ENCODE results near the gene STRA8.
A peak's percentile ranks its signal among the peaks of the same experiment; 100 is the strongest.

STRA8 gene

DNA sequence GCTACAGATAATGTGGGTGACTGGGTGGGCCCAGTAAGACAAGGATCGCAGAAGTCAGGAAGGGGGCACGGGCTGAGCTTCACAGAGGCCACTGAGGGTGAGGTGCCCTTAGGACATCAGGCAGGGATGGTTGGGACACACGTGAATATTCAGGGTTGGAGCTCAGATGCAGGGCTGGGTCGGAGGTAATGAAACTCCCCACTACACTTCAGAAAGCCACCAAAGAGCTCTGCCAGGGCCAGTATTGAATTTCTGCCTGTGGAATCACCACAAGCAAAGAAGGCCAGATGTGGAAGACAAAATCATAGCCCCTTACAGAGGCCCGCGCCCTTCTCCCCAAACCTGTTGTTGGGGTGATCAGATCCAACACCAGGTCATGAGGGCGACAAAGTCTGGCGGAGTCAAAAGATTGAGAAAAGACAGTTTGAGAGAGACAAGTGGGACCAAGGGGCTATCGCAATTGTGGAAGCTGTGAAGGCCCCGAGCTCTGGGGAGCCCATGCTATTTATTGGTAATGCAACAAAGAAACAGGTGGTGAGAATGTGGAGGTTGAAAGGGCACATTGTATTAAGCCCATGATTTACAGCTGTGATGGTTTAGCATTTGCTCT, 42.4 kb downstream of the STRA8 start:
- H3K27me3 ChIP-seq (ENCODE audit: control insufficient read depth in 1 of 2, insufficient read depth in 2 of 2, low read length in 2 of 2), result no peaks in the 10 kb centered on the region
- H3K27ac ChIP-seq (ENCODE audit: low read depth, low read length), result no peak overlapping the region

DNA sequence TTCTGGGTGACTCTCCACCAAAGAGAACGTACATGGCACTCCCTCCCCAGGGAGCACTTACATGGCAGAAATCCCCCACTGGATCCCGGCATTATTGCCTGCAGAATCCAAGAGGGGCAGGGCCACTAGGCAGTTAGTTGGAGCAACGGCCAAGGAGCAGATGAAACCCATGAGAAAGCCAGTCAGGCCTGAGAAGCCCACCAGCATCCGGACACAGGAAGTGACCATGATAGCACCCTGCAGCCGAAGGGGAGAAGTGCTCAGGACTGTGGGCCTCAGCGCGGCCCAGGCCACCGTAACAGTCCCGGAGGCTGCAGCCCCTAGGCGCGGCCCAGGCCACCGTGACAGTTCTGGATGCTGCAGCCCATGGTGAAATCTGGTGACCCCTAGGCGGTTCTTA, 43.5 kb downstream of the STRA8 start:
- no peak overlapping the region for H3K4me3 ChIP-seq (ENCODE audit: low read depth in 1 of 2, low read length in 2 of 2)
- no peak overlapping the region for H3K27ac ChIP-seq (ENCODE audit: low read depth, low read length)
- H3K4me1 ChIP-seq (ENCODE audit: insufficient read depth, low read length), result peaks cover 5% of the 10 kb centered on the region
- H3K27me3 ChIP-seq (ENCODE audit: control insufficient read depth in 1 of 2, insufficient read depth in 2 of 2, low read length in 2 of 2), result no peaks in the 10 kb centered on the region
- no peaks in the 10 kb centered on the region for H3K36me3 ChIP-seq (ENCODE audit: insufficient read depth, low read length)
- H3K9ac ChIP-seq (ENCODE audit: low read length), result no peak overlapping the region
- no peaks in the 10 kb centered on the region for H3K9me3 ChIP-seq (ENCODE audit: low read length)

More for the DNA sequence above, 42.4 kb downstream of the STRA8 start:
- Histone ChIP-seq H3K4me1 (ENCODE audit: insufficient read depth, low read length) (no peaks in the 10 kb centered on the region), H3K36me3 (ENCODE audit: insufficient read depth, low read length) (no peaks in the 10 kb centered on the region), H3K9ac (ENCODE audit: low read length) (no peak overlapping the region), H3K9me3 (ENCODE audit: low read length) (no peaks in the 10 kb centered on the region), H3K4me3 (ENCODE audit: low read depth in 1 of 2, low read length in 2 of 2) (no peak overlapping the region)

DNA sequence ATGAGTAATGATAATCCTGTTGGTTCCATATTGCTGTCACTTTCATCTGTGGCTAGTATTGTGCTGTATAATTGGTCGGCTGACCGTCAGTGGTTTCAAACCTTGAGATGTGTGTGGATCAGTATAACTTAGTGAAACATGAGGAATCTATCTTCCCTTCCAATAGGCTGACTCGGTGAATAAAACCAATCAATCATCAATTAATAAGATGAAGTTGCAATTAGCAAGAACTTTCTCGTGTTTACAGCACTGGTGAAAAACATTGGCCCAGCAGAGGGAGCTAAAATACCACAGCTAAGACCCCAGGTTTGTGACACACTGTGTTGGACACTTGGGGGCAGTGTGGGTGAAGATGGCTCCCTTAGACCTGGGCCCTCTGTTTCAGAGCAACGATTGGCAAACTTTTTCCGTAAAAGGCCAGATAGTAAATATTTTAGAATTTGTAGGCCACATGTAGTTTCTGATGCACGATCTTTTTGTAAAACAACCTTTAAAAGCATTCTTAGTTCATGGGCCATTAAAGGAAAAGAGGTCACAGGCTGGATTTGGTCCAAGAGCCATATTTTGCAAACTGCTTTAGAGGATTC, 47.8 kb downstream of the STRA8 start:
- H3K9ac ChIP-seq (ENCODE audit: low read length), result peak overlapping the region; percentile 16
- no peak overlapping the region for H3K27ac ChIP-seq (ENCODE audit: low read depth, low read length)
- peak overlapping the region in 1 of 2 donors; percentile 36 for H3K4me3 ChIP-seq (ENCODE audit: low read depth in 1 of 2, low read length in 2 of 2)

DNA sequence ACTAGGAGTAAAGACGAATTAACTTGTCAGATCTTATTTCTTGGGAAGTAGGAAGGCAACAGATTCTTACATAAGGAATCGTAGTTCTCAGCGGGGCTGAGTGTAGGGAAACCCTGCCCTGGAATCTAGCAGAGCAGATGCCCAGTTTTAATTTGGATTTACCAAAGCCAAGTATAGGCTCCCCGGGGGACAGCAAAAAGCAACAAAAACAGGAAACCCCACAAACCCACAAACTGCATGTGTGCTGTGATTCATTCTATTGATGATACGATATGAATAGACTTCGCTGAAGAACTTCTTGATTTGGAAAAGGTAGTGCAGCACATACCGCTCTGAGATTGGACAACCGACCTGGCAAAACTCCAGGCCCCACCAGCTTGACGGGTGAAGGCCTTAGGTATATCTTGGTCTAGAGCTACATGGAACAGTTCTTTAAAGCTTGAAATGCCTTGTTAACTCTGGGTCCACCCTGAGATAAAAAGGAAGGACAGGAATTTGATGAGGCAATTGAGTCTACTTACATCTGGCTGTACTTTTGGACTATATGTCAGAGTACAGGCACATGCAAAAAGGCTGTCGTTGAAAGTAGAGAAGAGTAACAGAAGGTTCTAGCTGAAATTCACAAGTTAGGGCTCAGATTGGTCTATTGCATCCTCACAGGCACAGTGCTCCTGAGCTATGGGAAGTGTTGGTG, 49.1 kb downstream of the STRA8 start:
- Histone ChIP-seq H3K4me3 (ENCODE audit: low read depth in 1 of 2, low read length in 2 of 2) (no peak overlapping the region), H3K27me3 (ENCODE audit: control insufficient read depth in 1 of 2, insufficient read depth in 2 of 2, low read length in 2 of 2) (no peaks in the 10 kb centered on the region), H3K9ac (ENCODE audit: low read length) (no peak overlapping the region), H3K27ac (ENCODE audit: low read depth, low read length) (no peak overlapping the region), H3K36me3 (ENCODE audit: insufficient read depth, low read length) (no peaks in the 10 kb centered on the region), H3K4me1 (ENCODE audit: insufficient read depth, low read length) (peaks cover 5% of the 10 kb centered on the region), H3K9me3 (ENCODE audit: low read length) (no peaks in the 10 kb centered on the region)

More for the DNA sequence above, 47.8 kb downstream of the STRA8 start:
- no peaks in the 10 kb centered on the region for H3K9me3 ChIP-seq (ENCODE audit: low read length)
- no peaks in the 10 kb centered on the region for H3K27me3 ChIP-seq (ENCODE audit: control insufficient read depth in 1 of 2, insufficient read depth in 2 of 2, low read length in 2 of 2)
- no peaks in the 10 kb centered on the region for H3K36me3 ChIP-seq (ENCODE audit: insufficient read depth, low read length)
- peaks cover 5% of the 10 kb centered on the region for H3K4me1 ChIP-seq (ENCODE audit: insufficient read depth, low read length)

DNA sequence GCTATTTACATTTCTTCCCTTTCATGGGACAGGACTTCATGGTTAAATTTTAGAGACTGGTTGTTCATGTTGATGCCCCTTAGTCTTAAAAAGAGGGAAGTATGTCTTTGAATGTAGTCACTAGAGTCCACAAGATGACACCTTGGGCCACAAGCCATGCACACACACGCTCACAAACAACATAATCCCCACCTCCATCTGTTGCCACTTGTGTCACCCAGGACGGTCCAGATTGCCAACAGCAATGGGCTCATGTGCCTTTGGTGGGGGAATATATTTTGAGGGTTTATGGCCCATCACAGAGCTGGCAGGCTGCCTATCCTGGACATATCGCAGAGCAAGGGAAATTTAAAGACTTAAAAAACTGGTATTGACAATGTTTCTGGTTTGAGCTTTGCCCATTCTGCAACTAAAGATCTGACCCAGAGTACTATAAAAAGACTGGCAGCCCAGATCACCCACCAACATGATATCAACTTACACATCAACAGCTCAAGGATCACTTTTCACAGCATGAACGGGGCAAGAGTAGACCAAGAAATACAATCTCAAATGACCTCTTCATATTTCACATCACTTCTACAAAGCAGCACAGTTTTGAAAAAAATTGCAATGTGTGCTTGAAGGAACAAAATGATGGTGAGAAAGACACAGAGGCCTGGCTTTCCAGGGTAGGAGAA, 50.5 kb downstream of the STRA8 start:
- no peak overlapping the region for H3K27ac ChIP-seq (ENCODE audit: low read depth, low read length)

DNA sequence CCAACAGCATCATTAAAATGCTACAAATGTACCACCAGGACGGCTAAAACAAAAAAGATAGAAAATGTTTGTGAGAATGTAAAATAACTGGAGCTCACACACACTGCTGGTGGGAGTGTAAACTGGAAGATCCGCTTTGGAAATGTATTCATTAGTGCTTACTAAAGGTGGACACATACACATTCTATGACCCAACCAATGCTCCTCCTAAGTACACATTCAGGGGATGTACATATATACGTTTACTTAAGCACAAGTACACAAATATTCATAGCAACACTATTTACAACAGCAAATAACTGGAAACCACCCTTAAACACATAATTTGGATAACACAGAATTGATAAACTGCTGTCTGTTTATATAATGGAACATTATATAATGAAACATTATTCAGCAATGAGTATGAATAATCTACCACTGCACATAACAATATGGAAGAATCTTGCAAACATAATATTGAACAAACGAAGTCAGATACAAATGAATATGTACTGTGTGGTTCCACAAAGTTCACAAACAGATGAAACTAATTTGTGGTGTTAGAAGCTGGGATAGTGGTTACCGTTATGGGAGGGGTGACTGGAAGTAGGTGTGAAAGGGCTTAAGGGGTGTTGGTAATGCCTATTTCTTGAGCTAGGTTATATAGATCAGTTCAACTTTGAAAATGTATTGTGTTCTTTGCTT, 52.1 kb downstream of the STRA8 start:
- no peaks in the 10 kb centered on the region for H3K27me3 ChIP-seq (ENCODE audit: control insufficient read depth in 1 of 2, insufficient read depth in 2 of 2, low read length in 2 of 2)
- H3K27ac ChIP-seq (ENCODE audit: low read depth, low read length), result no peak overlapping the region
- no peaks in the 10 kb centered on the region for H3K9me3 ChIP-seq (ENCODE audit: low read length)

More for the DNA sequence above, 50.5 kb downstream of the STRA8 start:
- Histone ChIP-seq H3K9me3 (ENCODE audit: low read length) (no peaks in the 10 kb centered on the region), H3K27me3 (ENCODE audit: control insufficient read depth in 1 of 2, insufficient read depth in 2 of 2, low read length in 2 of 2) (no peaks in the 10 kb centered on the region), H3K4me3 (ENCODE audit: low read depth in 1 of 2, low read length in 2 of 2) (no peak overlapping the region), H3K36me3 (ENCODE audit: insufficient read depth, low read length) (no peaks in the 10 kb centered on the region), H3K9ac (ENCODE audit: low read length) (no peak overlapping the region), H3K4me1 (ENCODE audit: insufficient read depth, low read length) (peaks cover 5% of the 10 kb centered on the region)

DNA sequence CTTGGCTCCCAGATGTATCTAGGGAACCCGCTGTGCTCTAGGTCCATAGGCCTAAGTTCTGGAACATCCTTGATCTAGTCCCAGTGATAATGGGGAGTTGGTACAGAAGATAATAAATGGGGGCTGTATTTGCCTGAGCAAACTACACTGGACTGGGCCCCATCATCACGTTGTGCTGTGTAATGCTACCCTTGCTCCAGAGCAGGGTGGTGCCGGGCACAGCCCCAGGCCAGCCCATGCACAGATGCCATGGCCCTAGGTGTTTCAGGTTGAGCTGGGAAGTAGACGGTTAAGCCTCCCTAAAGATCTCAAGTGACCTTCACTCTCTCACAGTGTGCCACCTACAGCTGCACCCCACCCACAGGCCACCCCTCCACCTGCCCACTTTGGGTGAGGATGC, 53.2 kb downstream of the STRA8 start:
- Histone ChIP-seq H3K27me3 (ENCODE audit: control insufficient read depth in 1 of 2, insufficient read depth in 2 of 2, low read length in 2 of 2) (no peaks in the 10 kb centered on the region), H3K9ac (ENCODE audit: low read length) (no peak overlapping the region), H3K9me3 (ENCODE audit: low read length) (no peaks in the 10 kb centered on the region), H3K4me3 (ENCODE audit: low read depth in 1 of 2, low read length in 2 of 2) (no peak overlapping the region), H3K36me3 (ENCODE audit: insufficient read depth, low read length) (no peaks in the 10 kb centered on the region), H3K27ac (ENCODE audit: low read depth, low read length) (no peak overlapping the region), H3K4me1 (ENCODE audit: insufficient read depth, low read length) (peaks cover 2% of the 10 kb centered on the region)

More for the DNA sequence above, 52.1 kb downstream of the STRA8 start:
- no peak overlapping the region for H3K4me3 ChIP-seq (ENCODE audit: low read depth in 1 of 2, low read length in 2 of 2)
- H3K4me1 ChIP-seq (ENCODE audit: insufficient read depth, low read length), result peaks cover 5% of the 10 kb centered on the region
- H3K9ac ChIP-seq (ENCODE audit: low read length), result no peak overlapping the region
- H3K36me3 ChIP-seq (ENCODE audit: insufficient read depth, low read length), result no peaks in the 10 kb centered on the region

DNA sequence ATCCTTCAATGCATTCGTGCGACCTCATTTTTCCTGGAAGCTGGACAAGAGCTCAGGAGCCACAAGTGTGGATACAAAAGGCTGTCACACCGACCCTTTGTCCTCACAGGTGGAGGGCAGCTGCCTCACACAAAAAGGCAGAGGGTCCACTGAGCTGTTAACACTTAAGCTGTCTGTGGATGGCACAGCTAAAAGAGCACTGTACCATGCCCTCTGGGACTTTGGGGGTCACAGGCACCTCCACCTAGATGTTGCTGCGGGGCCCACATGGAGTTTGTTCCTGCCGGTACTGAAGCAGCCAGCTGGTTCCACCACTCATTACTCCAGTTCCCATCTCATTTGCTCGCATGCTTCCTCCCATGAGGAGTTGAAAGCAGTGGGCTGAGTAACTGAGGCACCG, 57.0 kb downstream of the STRA8 start:
- Histone ChIP-seq H3K36me3 (ENCODE audit: insufficient read depth, low read length) (no peaks in the 10 kb centered on the region), H3K27ac (ENCODE audit: low read depth, low read length) (no peak overlapping the region), H3K4me1 (ENCODE audit: insufficient read depth, low read length) (no peaks in the 10 kb centered on the region), H3K9me3 (ENCODE audit: low read length) (no peaks in the 10 kb centered on the region), H3K4me3 (ENCODE audit: low read depth in 1 of 2, low read length in 2 of 2) (no peak overlapping the region), H3K27me3 (ENCODE audit: control insufficient read depth in 1 of 2, insufficient read depth in 2 of 2, low read length in 2 of 2) (no peaks in the 10 kb centered on the region), H3K9ac (ENCODE audit: low read length) (no peak overlapping the region)

DNA sequence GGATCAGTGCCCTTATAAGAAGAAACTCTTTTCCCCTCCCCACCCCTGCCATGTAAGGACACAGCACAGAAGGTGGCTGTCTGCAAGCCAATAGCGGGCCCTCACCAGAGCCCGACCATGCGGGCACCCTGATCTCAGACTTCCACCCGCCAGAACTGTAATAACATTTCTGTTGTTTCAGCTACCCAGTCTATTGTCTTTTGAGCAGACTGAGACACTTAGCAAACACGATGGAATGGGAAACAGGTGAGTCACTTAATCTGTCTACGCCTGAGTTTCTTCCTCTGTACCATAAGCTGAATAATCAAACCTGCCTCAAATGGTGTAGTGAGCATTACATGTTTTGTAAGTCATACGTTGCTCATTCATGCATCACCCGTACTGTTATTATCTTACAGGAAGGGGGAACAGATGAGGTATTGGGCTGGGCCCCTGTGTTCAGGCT, 58.2 kb downstream of the STRA8 start:
- Histone ChIP-seq H3K36me3 (ENCODE audit: insufficient read depth, low read length) (no peaks in the 10 kb centered on the region), H3K9me3 (ENCODE audit: low read length) (no peaks in the 10 kb centered on the region), H3K27me3 (ENCODE audit: control insufficient read depth in 1 of 2, insufficient read depth in 2 of 2, low read length in 2 of 2) (no peaks in the 10 kb centered on the region), H3K4me3 (ENCODE audit: low read depth in 1 of 2, low read length in 2 of 2) (no peak overlapping the region), H3K27ac (ENCODE audit: low read depth, low read length) (no peak overlapping the region), H3K9ac (ENCODE audit: low read length) (no peak overlapping the region), H3K4me1 (ENCODE audit: insufficient read depth, low read length) (no peaks in the 10 kb centered on the region)

DNA sequence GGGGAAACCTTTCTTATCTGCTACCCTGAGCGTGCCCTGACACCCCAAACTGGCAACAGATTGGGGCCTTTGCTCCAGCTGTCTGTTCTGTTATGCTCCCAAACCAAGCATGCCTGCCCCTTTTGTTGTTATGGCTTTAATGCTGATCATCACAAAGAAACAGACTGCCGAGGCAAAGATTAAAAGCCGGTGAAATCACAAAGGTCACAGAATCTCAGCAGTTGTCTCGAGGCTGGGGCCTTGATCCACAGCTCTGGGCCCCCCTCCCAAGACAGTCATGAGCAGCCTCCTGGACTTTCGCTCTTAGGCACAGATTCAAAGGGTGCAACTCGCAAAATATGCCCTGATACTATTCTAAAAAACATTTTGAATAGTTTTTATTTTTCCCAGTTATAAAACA, 65.6 kb downstream of the STRA8 start:
- peaks cover 3% of the 10 kb centered on the region for H3K9me3 ChIP-seq (ENCODE audit: low read length)
- H3K36me3 ChIP-seq (ENCODE audit: insufficient read depth, low read length), result no peaks in the 10 kb centered on the region
- H3K9ac ChIP-seq (ENCODE audit: low read length), result no peak overlapping the region
- H3K27ac ChIP-seq (ENCODE audit: low read depth, low read length), result no peak overlapping the region
- H3K4me3 ChIP-seq (ENCODE audit: low read depth in 1 of 2, low read length in 2 of 2), result no peak overlapping the region
- H3K4me1 ChIP-seq (ENCODE audit: insufficient read depth, low read length), result no peaks in the 10 kb centered on the region
- no peaks in the 10 kb centered on the region for H3K27me3 ChIP-seq (ENCODE audit: control insufficient read depth in 1 of 2, insufficient read depth in 2 of 2, low read length in 2 of 2)

Measured in muscle layer of colon (tissue), 2 donors.